K562 (cell line): ENCODE data around the gene MPZL1. TPM values are rescaled to one million over a fixed set of nuclear protein-coding genes. Genes with fewer than 3 reads are reported as not detected.

Source experiments
- ATF7 ChIP-seq: fragments of 450-650 bp; IDR thresholded peaks from 2 replicates; pipeline ENCODE4 v1.7.1; 2014; ENCODE audit warnings: mild to moderate bottlenecking, moderate library complexity
- BACH1 ChIP-seq: fragments of 200-800 bp; sonication (Bioruptor generic); IDR thresholded peaks from 2 replicates; pipeline ENCODE4 v1.6.1; 2016; ENCODE audit warnings: missing genetic modification characterization, missing compliant biosample characterization
- CHD2 ChIP-seq: IDR thresholded peaks from 2 replicates; pipeline ENCODE4 v1.6.1; 2011; ENCODE audit warnings: low read depth, low read length
- CUX1 ChIP-seq: fragments of 200-800 bp; sonication (Bioruptor generic); IDR thresholded peaks from 2 replicates; pipeline ENCODE4 v1.6.1; 2016; ENCODE audit warnings: missing genetic modification characterization, missing compliant biosample characterization
- FOS ChIP-seq: IDR thresholded peaks from 3 replicates; pipeline ENCODE4 v1.6.1; 2011; ENCODE audit not compliant: insufficient read length; ENCODE audit errors: extremely low read depth
- FOXJ2 ChIP-seq: fragments of 200-800 bp; sonication (Bioruptor generic); IDR thresholded peaks from 2 replicates; pipeline ENCODE4 v1.6.1; 2016; ENCODE audit warnings: missing genetic modification characterization, missing compliant biosample characterization
- HDAC6 ChIP-seq: IDR thresholded peaks from 2 replicates; pipeline ENCODE4 v1.6.1; 2012; ENCODE audit warnings: low read depth, mild to moderate bottlenecking, control low read depth, inconsistent platforms, low read length, moderate library complexity
- HEY1 ChIP-seq: fragments of 250-450 bp; sonication (Bioruptor Pico); IDR thresholded peaks from 2 replicates; pipeline ENCODE4 v1.5.0; 2020; ENCODE audit warnings: mild to moderate bottlenecking, moderate library complexity, borderline replicate concordance
- ILF3 ChIP-seq: fragments of 450-650 bp; IDR thresholded peaks from 2 replicates; pipeline ENCODE4 v1.6.1; 2018; ENCODE audit warnings: antibody characterized with exemption, mild to moderate bottlenecking, moderate library complexity, borderline replicate concordance
- OTX1 ChIP-seq: fragments of 450-650 bp; formaldehyde crosslinking; IDR thresholded peaks from 2 replicates; pipeline ENCODE4 v1.4.0; 2022; ENCODE audit warnings: mild to moderate bottlenecking
- PHTF2 ChIP-seq: fragments of 250-450 bp; sonication (Bioruptor Pico); IDR thresholded peaks from 2 replicates; pipeline ENCODE4 v1.5.0; 2021; ENCODE audit warnings: mild to moderate bottlenecking
- SOX6 ChIP-seq: fragments of 450-650 bp; IDR thresholded peaks from 2 replicates; pipeline ENCODE4 v1.6.1; 2014; ENCODE audit warnings: mild to moderate bottlenecking
- VEZF1 ChIP-seq: fragments of 200-800 bp; sonication (Bioruptor generic); IDR thresholded peaks from 2 replicates; pipeline ENCODE4 v1.6.1; 2017; ENCODE audit warnings: missing genetic modification characterization, missing compliant biosample characterization
- ZBTB26 ChIP-seq: fragments of 450-650 bp; formaldehyde crosslinking; IDR thresholded peaks from 2 replicates; pipeline ENCODE4 v1.4.0; 2022; ENCODE audit warnings: missing genetic modification characterization
- ZNF263 ChIP-seq: sonication (generic); formaldehyde crosslinking; IDR thresholded peaks from 2 replicates; pipeline ENCODE4 v1.8.0; 2022; ENCODE audit warnings: mild to moderate bottlenecking, missing genetic modification reagents, borderline replicate concordance
- ZNF785 ChIP-seq: fragments of 250-450 bp; sonication (Bioruptor Pico); IDR thresholded peaks from 2 replicates; pipeline ENCODE4 v1.4.0; 2020; ENCODE audit warnings: mild to moderate bottlenecking
- polyA plus RNA-seq, 8 experiments: library from polyadenylated mRNA; depleted of rRNA in 4 of 8; stranded (reverse) in 5 of 8; unstranded in 3 of 8; fragments of >200 nt; fragmentation: Nextera tagmentation in 2 of 8; fragmentation: Illumina TruSeq in 1 of 8; extraction: Ambion mirVana in 2 of 8; extraction: Trizol in 1 of 8; gene quantifications; 2 replicates each; pipeline versions ENCODE4 v1.2.1 to v1.2.3, GENCODE V29; 2011 to 2014; ENCODE audit warnings: inconsistent platforms in 1 of 8, missing spikeins in 1 of 8
- total RNA-seq, 7 experiments: library from RNA; depleted of rRNA in 6 of 7; stranded (reverse); fragments of >200 nt in 6 of 7; fragmentation: Illumina TruSeq in 2 of 7; extraction: Trizol in 2 of 7; gene quantifications; 2 replicates each; pipeline versions ENCODE4 v1.2.1 to v1.2.3, GENCODE V29; 2011 to 2021; ENCODE audit warnings: low replicate concordance in 1 of 7
- TF ChIP-seq, protein P1 (sequence below): fragments of 200-400 bp; formaldehyde crosslinking; IDR thresholded peaks from 2 replicates; pipeline ENCODE4 v1.6.1; 2017; ENCODE audit warnings: mild to moderate bottlenecking, low read depth, low read length, moderate library complexity

Gene MPZL1
- total and polyA plus RNA-seq, 9 of the 15 experiments (the other 6 are each of a cell fraction or from before 2014, with no cell fraction given): 14.5 to 153 (median 66.5) TPM

DNA sequence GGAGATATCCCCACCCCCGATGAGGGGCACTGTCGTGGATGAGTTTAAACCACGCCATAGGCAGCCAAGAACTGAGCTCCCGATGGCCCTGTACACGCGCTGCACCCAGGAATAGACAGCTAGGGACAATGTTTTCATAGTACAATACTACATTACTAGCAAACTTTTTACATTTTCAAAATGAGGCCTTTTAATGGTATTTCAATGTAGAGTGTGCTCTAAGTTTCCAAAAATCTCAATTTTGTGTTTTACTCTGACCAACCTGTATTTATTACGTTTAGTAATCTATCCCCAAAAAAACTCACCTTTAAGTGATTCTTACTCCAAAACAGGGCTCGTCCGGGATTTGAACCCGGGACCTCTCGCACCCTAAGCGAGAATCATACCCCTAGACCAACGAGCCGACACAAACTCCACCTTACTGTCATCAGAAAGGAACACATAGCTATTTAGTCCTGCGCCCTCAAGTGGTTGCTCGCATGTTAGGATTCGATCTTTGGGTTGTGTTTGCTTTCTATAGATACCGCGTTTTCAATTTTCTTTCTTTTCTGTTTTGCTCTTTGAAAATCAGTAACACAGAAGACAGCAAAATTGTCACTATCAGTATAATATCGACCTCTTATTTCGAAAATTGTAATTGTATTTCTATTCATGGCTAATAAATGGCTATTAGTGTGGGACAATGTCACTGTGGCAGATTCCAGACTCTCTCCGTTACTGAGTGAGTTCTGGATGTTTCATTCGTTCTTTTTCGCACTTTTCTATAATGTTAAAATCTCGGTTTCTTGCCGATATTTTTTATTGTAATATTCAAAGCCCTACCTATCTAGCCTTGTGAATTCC lies 6.4 kb upstream of the MPZL1 start (continued):
- no peak for TF ChIP-seq VEZF1 (CRISPR knock-in tag)
- TF ChIP-seq ZBTB26: no peak
- TF ChIP-seq BACH1 (tag): peak; percentile 85; the same call in 1 of the 2 replicates
- peak; percentile 80; the same call in 1 of the 2 replicates for TF ChIP-seq OTX1 (CRISPR knock-in tag)
- 0 out of 2 replicates have a peak, but pooled peaks have one; percentile 48 for TF ChIP-seq HEY1 (CRISPR knock-in tag)
- peak; percentile 78; the same call in 1 of the 2 replicates for TF ChIP-seq CUX1
- TF ChIP-seq SOX6: peak; percentile 53; the same call in 1 of the 2 replicates
- no peak for TF ChIP-seq PHTF2 (CRISPR knock-in tag)
- TF ChIP-seq FOS: peak; percentile 40
- TF ChIP-seq FOXJ2 (tag): peak; percentile 85
- TF ChIP-seq, protein P1, sequence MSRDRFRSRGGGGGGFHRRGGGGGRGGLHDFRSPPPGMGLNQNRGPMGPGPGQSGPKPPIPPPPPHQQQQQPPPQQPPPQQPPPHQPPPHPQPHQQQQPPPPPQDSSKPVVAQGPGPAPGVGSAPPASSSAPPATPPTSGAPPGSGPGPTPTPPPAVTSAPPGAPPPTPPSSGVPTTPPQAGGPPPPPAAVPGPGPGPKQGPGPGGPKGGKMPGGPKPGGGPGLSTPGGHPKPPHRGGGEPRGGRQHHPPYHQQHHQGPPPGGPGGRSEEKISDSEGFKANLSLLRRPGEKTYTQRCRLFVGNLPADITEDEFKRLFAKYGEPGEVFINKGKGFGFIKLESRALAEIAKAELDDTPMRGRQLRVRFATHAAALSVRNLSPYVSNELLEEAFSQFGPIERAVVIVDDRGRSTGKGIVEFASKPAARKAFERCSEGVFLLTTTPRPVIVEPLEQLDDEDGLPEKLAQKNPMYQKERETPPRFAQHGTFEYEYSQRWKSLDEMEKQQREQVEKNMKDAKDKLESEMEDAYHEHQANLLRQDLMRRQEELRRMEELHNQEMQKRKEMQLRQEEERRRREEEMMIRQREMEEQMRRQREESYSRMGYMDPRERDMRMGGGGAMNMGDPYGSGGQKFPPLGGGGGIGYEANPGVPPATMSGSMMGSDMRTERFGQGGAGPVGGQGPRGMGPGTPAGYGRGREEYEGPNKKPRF: no peak
- TF ChIP-seq ZNF785: no peak
- peak; percentile 8; the same call in 1 of the 2 replicates for TF ChIP-seq ZNF263
- TF ChIP-seq HDAC6: no peak
- 0 out of 2 replicates have a peak, but pooled peaks have one; percentile 61 for TF ChIP-seq ILF3
- TF ChIP-seq CHD2: 0 out of 2 replicates have a peak, but pooled peaks have one; percentile 39
- peak; percentile 76 for TF ChIP-seq ATF7
